ENCODE measurements around the gene TNFSF13B. TPM values are rescaled to one million over a fixed set of nuclear protein-coding genes. Genes with fewer than 3 reads are reported as not detected.

The TNFSF13B gene
- total and polyA plus RNA-seq, 2 of the 8 experiments (the other 6 are each of a cell fraction or from before 2014, with no cell fraction given) = not detected

- WGBS, 2 experiments (ENCODE audit: extremely low coverage in 1 of 2, insufficient coverage in 1 of 2, insufficient read length in 1 of 2, insufficient replicate concordance in 2 of 2, low coverage in 1 of 2, low lambda C conversion rate in 2 of 2, missing lambda C conversion rate in 1 of 2) = 92% methylated on average over 1 of the region's 1 CpG; no CpG with 5 or more reads in 1 of the 2 experiments
- H4K91ac ChIP-seq (replicated peaks; ENCODE audit: insufficient read length, low read length) = no peak overlapping the region
- no peak overlapping the region for H2BK20ac ChIP-seq (ENCODE audit: low read length)
- peaks cover 2 to 4% of the 10 kb centered on the region in 2 experiments for H4K20me1 ChIP-seq (replicated peaks in 1 of 2; ENCODE audit: control insufficient read depth in 1 of 2, insufficient read depth in 2 of 2, low read length in 2 of 2)
- H3K79me1 ChIP-seq (ENCODE audit: low read depth, low read length) = no peaks in the 10 kb centered on the region; the same call in 1 of the 2 replicates
- H3K14ac ChIP-seq (ENCODE audit: insufficient read length) = no peak overlapping the region
- no peak overlapping the region for H2BK120ac ChIP-seq (replicated peaks; ENCODE audit: low read depth, low read length)
- FAIRE-seq = no peak
- H3K27me3 ChIP-seq (replicated peaks in 1 of 4; ENCODE audit: control insufficient read depth in 3 of 4, extremely low read depth in 1 of 4, insufficient read depth in 3 of 4, low read length in 3 of 4) = no peaks in the 10 kb centered on the region
- H3K23me2 ChIP-seq (ENCODE audit: low read depth, low read length) = no peaks in the 10 kb centered on the region
- H3K23ac ChIP-seq (ENCODE audit: insufficient read length) = no peak overlapping the region
- POLR2A ChIA-PET (ENCODE audit: partially characterized antibody) = no interaction called here
- CTCF ChIA-PET (ENCODE audit: partially characterized antibody) = interaction anchor here (1.1 kb wide), 1 partner anchor 827 kb away, joined by 3 read pairs; no protein-coding TSS in a partner anchor
- DNase-seq (ENCODE audit: low read depth in 1 of 2, low spot score in 2 of 2) = no peak
- no peak overlapping the region for H3K4ac ChIP-seq (replicated peaks; ENCODE audit: insufficient read length, low read depth, low read length)
- H3K27ac ChIP-seq (ENCODE audit: low read depth, low read length) = no peak overlapping the region
- no peak overlapping the region for H3K18ac ChIP-seq (ENCODE audit: extremely low read depth, low read length)
- no peak overlapping the region for H2BK15ac ChIP-seq (ENCODE audit: low read length)
- H2BK12ac ChIP-seq (ENCODE audit: low read depth, low read length) = no peak overlapping the region
- H3K4me2 ChIP-seq (ENCODE audit: insufficient read depth in 1 of 2, low read depth in 2 of 2, low read length in 2 of 2) = no peak overlapping the region
- H3K79me2 ChIP-seq (ENCODE audit: control insufficient read depth in 1 of 2, insufficient read depth in 2 of 2, low read length in 2 of 2) = peaks cover under 1 to 55% of the 10 kb centered on the region in 2 experiments; a peak in 3 of 4 replicates
- no peak overlapping the region for H4K5ac ChIP-seq (ENCODE audit: insufficient read length, low read depth, low read length)
- H2AFZ ChIP-seq (ENCODE audit: low read length) = no peak overlapping the region
- H2BK5ac ChIP-seq (ENCODE audit: low read depth, low read length) = no peak overlapping the region
- no peak overlapping the region for H2AK5ac ChIP-seq (ENCODE audit: low read depth, low read length)
- H3K36me3 ChIP-seq (ENCODE audit: control insufficient read depth in 2 of 4, insufficient read depth in 4 of 4, low read length in 3 of 4) = peaks cover 0 to 7% (median 0%) of the 10 kb centered on the region in 4 experiments; a peak in 3 of 8 replicates
- H3K4me3 ChIP-seq (ENCODE audit: extremely low read depth in 1 of 4, insufficient read depth in 2 of 4, low read depth in 3 of 4, low read length in 4 of 4) = no peak overlapping the region
- no peaks in the 10 kb centered on the region for H3K9me3 ChIP-seq (ENCODE audit: insufficient read depth in 2 of 2, low read depth in 1 of 2, low read length in 1 of 2)
- no peaks in the 10 kb centered on the region for H3K4me1 ChIP-seq (replicated peaks in 1 of 4; ENCODE audit: control insufficient read depth in 3 of 4, insufficient read depth in 4 of 4, low read length in 3 of 4)
- no peak overlapping the region for H4K8ac ChIP-seq (ENCODE audit: extremely low read depth, insufficient read depth, low read length)
- no peak overlapping the region for H3K9ac ChIP-seq (replicated peaks in 1 of 4; ENCODE audit: extremely low read depth in 1 of 4, low read depth in 3 of 4, low read length in 3 of 4)
- no peak overlapping the region for H3K56ac ChIP-seq (replicated peaks; ENCODE audit: insufficient read length, low read depth, low read length)
- no peak for TF ChIP-seq CHD1 (IDR thresholded peaks at IDR 0.05; ENCODE audit: low read depth, low read length)
Measured at GRCh38 chr13:108226184-108226583, 43.3 kb upstream of the TNFSF13B start.

Measured in H1 (cell line).